Right lobe of liver (tissue), 6 donors: ENCODE data around the gene LRIT3. TPM values are rescaled to one million over a fixed set of nuclear protein-coding genes. Genes with fewer than 3 reads are reported as not detected.
A peak's percentile ranks its signal among the peaks of the same experiment; 100 is the strongest.

Experiments used
- ATAC-seq, 4 donors: fragments of 200-7000 bp; cut with Tn5 transposase; one replicate each; pipeline ENCODE4 v1.9.1; 2020; ENCODE audit warnings: mild to moderate bottlenecking in 4 of 4, moderate library complexity in 4 of 4
- DNase-seq, 3 donors: peaks; one replicate each; pipeline ENCODE4 v3.0.0-alpha.2; 2020
- H3K27ac ChIP-seq, 3 donors: fragments of 200-600 bp; one replicate each; pipeline ENCODE4 v1.8.0; 2022
- H3K27me3 ChIP-seq, 2 donors: fragments of 200-600 bp; one replicate each; pipeline ENCODE4 v1.8.0; 2022
- H3K36me3 ChIP-seq, 4 donors: fragments of 200-600 bp; sonication (generic) in 1 of 4; one replicate each; pipeline versions ENCODE4 v1.5.1 to v1.8.0; 2017 to 2022; ENCODE audit warnings: control low read depth in 1 of 4
- H3K4me1 ChIP-seq, 4 donors: fragments of 200-600 bp; sonication (generic) in 1 of 4; one replicate each; pipeline versions ENCODE4 v1.5.1 to v1.8.0; 2017 to 2022; ENCODE audit warnings: control low read depth in 1 of 4
- H3K4me3 ChIP-seq, 3 donors: fragments of 200-600 bp; one replicate each; pipeline ENCODE4 v1.8.0; 2022
- H3K9me3 ChIP-seq, 4 donors: fragments of 200-600 bp; sonication (generic) in 1 of 4; one replicate each; pipeline versions ENCODE4 v1.5.1 to v1.8.0; 2017 to 2022; ENCODE audit warnings: control low read depth in 1 of 4
- POLR2A ChIP-seq: fragments of 450-650 bp; IDR thresholded peaks from one replicate; pipeline ENCODE4 v1.6.1; 2017; ENCODE audit warnings: antibody characterized with exemption, mild to moderate bottlenecking
- WGBS: methylation state at CpG from one replicate; pipeline ENCODE4 v1.1.6; 2018; ENCODE audit warnings: low coverage, low lambda C conversion rate; ENCODE audit not compliant: insufficient coverage; ENCODE audit errors: missing lambda C conversion rate; 5-methylcytosine and 5-hydroxymethylcytosine counted together
- intact Hi-C, 2 donors: fragments of 100-400 bp; cut with DNase I; formaldehyde crosslinking; loops; one replicate each; pipeline versions ENCODE4 v1.11.2 to v1.14.1; 2022
- total RNA-seq, 6 experiments: library from RNA; depleted of rRNA in 2 of 6; stranded (reverse); fragments of >200 nt in 2 of 6; fragmentation: NEBNext Ultra II Directional in 3 of 6; extraction: Animal tissue kit (Norgen Biotek cat#: 25700) in 3 of 6; gene quantifications; one replicate each; pipeline versions ENCODE4 v1.1.0 to v1.2.4, GENCODE V29; 2016 to 2023
- TF ChIP-seq, protein P1 (sequence below), 4 donors: fragments of 200-600 bp in 3 of 4; fragments of 450-650 bp in 1 of 4; IDR thresholded peaks; one replicate each; pipeline versions ENCODE4 v1.5.1 to v1.8.0; 2016 to 2022; ENCODE audit warnings: antibody characterized with exemption in 4 of 4, mild to moderate bottlenecking in 2 of 4
- donor health status: DM: no; HTN: yes; CAD: no.
- donor health status: DM: no; HTN: no; CAD: no.
- donor health status: DM: no; HTN: no; CAD: no.
- donor health status: DM: no; HTN: yes; CAD: no.
- donor health status: DM: no; HTN: yes; CAD: no.

LRIT3 gene
- total RNA-seq, 6 experiments from 2014 or later, result 0.05 to 0.25 (median 0.15) TPM

DNA sequence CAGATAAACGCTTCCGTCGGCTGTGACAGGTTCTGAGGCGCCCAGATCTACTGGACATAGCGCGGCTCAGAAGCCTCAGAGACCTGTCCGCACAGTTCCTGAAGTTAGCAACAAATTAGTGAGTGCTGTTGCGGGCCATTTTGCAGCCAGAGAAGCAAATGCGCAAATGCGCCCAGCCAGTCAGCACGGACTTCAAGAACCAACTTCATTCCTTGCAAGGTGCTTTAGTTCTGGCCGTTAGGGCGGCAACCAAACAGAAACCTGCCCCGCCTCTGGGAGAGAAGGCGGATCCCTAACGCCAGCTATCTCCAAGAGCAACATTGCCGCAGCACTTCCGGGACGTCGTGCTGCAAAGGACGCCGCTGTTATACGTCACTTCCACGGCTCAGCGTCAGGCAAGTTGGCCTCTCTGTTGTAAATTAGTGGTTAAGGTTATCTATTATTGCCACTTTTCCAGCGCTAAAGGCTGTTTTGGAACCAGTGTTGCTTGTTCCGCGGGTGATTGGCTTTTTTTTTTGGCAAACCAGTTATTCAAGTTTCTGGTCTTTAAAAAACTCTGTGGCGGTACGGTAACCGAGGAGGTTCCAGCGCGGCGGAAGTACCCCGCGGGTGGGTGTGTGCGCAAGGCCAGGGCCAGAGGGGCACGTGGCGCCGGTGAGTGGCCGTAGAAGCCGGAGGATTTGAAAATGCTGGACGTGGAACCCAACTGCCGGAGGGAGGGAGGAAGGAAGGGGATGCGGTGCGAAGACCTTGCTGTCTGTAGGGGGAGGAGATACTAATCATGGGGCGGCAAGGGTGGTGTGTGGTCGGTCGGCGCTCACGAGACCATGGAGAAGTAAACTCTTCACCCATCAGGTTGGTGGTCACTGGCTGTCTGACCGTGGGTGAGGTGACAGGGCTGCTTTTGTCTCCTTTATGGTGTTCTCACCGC, 32.5 kb upstream of the LRIT3 start, which contains the start of gene GAR1:
TSS of gene GAR1 (plus strand) at position 612 of the 931 bp plus-strand sequence. CDS start 403 bp downstream, outside the sequence.
- no peaks in the 10 kb centered on the region for H3K9me3 ChIP-seq
- DNase-seq (peak; percentile 90 to 94 (median 94)), ATAC-seq (peak; percentile 99 to 100 (median 99))
- WGBS, result 0% methylated on average over 42 of the region's 53 CpGs
- no peak for TF ChIP-seq POLR2A
- TF ChIP-seq, protein P1, sequence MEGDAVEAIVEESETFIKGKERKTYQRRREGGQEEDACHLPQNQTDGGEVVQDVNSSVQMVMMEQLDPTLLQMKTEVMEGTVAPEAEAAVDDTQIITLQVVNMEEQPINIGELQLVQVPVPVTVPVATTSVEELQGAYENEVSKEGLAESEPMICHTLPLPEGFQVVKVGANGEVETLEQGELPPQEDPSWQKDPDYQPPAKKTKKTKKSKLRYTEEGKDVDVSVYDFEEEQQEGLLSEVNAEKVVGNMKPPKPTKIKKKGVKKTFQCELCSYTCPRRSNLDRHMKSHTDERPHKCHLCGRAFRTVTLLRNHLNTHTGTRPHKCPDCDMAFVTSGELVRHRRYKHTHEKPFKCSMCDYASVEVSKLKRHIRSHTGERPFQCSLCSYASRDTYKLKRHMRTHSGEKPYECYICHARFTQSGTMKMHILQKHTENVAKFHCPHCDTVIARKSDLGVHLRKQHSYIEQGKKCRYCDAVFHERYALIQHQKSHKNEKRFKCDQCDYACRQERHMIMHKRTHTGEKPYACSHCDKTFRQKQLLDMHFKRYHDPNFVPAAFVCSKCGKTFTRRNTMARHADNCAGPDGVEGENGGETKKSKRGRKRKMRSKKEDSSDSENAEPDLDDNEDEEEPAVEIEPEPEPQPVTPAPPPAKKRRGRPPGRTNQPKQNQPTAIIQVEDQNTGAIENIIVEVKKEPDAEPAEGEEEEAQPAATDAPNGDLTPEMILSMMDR (IDR thresholded peaks at IDR 0.05), result no peak
- H3K4me1 ChIP-seq, result peaks cover 0 to 11% (median 4%) of the 10 kb centered on the region in 4 donors
- no peaks in the 10 kb centered on the region for H3K27me3 ChIP-seq
- peak within 1 kb of the TSS; percentile 72 to 82 (median 80) for H3K4me3 ChIP-seq
- peak within 1 kb of the TSS; percentile 79 to 84 (median 79) for H3K27ac ChIP-seq
- intact Hi-C loops, result loop anchor here in 1 of 2 donors (10.0 kb wide), 1 partner anchor 121 kb away; no protein-coding TSS in a partner anchor
- H3K36me3 ChIP-seq, result peaks cover 0 to 12% (median 0%) of the 10 kb centered on the region in 4 donors

DNA sequence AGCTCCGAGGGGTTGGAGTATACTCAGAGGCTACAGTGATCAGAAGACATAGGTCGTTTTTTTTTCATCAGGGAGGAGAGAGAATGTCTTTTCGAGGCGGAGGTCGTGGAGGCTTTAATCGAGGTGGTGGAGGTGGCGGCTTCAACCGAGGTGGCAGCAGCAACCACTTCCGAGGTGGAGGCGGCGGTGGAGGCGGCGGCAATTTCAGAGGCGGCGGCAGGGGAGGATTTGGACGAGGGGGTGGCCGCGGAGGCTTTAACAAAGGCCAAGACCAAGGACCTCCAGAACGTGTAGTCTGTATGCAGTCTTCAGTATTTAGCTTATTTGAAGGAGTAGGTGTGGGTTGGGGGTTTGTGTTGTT, 31.8 kb upstream of the LRIT3 start:
- peaks cover 0 to 12% (median 0%) of the 10 kb centered on the region in 4 donors for H3K36me3 ChIP-seq
- no peak for ATAC-seq
- peak overlapping the region in 2 of 3 donors; percentile 79 to 84 for H3K27ac ChIP-seq
- H3K9me3 ChIP-seq, result no peaks in the 10 kb centered on the region
- DNase-seq, result peak in 1 of 3 donors; percentile 33
- H3K4me1 ChIP-seq, result peaks cover 0 to 11% (median 4%) of the 10 kb centered on the region in 4 donors
- intact Hi-C loops, result loop anchor here in 1 of 2 donors (10.0 kb wide), 1 partner anchor 121 kb away; no protein-coding TSS in a partner anchor
- WGBS, result 0% methylated on average over 18 of the region's 19 CpGs
- TF ChIP-seq POLR2A, result no peak
- TF ChIP-seq, protein P1 (IDR thresholded peaks at IDR 0.05), result no peak
- H3K4me3 ChIP-seq, result peak overlapping the region; percentile 72 to 82 (median 80)
- no peaks in the 10 kb centered on the region for H3K27me3 ChIP-seq

DNA sequence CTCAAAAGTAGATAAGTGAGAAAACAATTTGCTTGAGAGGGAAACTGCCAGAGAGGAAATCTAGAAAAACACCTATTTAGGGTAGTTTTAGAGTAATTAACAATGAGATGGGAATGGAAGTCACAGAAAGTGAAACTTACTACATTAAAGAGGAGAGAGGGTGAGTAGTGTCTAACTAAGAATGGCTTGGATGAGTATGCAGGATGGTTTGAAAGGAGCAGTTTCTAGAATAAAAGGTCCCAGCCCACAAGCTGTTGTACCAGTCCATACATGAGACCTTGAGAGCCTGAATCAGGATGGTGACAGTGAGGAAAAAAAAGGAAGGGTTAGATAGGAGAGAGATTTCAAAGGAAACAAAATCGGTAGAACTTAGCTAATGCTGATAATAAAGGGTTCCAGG, 31.0 kb upstream of the LRIT3 start:
- H3K4me3 ChIP-seq, result peak overlapping the region in 1 of 3 donors; percentile 72
- H3K27me3 ChIP-seq, result no peaks in the 10 kb centered on the region
- peaks cover 0 to 11% (median 4%) of the 10 kb centered on the region in 4 donors for H3K4me1 ChIP-seq
- peaks cover 0 to 12% (median 0%) of the 10 kb centered on the region in 4 donors for H3K36me3 ChIP-seq
- intact Hi-C loops, result loop anchor here in 1 of 2 donors (10.0 kb wide), 1 partner anchor 122 kb away; no protein-coding TSS in a partner anchor
- WGBS, result 53% methylated on average over 1 of the region's 1 CpG
- no peak for DNase-seq
- ATAC-seq, result no peak
- no peaks in the 10 kb centered on the region for H3K9me3 ChIP-seq
- TF ChIP-seq, protein P1 (IDR thresholded peaks at IDR 0.05), result no peak
- no peak overlapping the region for H3K27ac ChIP-seq

DNA sequence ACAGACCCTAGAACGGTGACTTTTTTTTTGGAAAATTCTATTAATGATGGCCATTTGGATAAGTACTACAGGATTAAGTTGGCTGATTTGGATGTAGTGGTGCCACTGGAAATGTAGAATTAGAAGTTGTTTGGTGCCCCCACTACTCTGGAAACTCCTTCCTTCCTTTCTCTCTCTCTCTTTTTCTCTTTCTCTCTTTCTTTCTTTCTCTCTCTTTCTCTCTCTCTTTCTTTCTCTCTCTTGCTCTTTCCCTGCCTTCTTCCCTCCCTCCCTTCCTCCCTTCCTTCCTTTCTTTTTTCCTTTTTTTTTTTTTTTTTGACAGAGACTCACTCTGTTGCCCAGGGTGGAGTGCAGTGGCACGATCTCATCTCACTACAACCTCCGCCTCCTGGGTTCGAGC, 29.6 kb upstream of the LRIT3 start:
- no peaks in the 10 kb centered on the region for H3K27me3 ChIP-seq
- no peak for TF ChIP-seq POLR2A
- TF ChIP-seq, protein P1 (IDR thresholded peaks at IDR 0.05), result no peak
- WGBS, result 100% methylated on average over 4 of the region's 4 CpGs
- H3K36me3 ChIP-seq, result peaks cover 0 to 24% (median 5%) of the 10 kb centered on the region in 4 donors
- DNase-seq (no peak), ATAC-seq (no peak)
- H3K27ac ChIP-seq, result no peak overlapping the region
- no peaks in the 10 kb centered on the region for H3K9me3 ChIP-seq
- intact Hi-C loops, result loop anchor here in 1 of 2 donors (10.0 kb wide), 1 partner anchor 123 kb away; no protein-coding TSS in a partner anchor
- no peak overlapping the region for H3K4me3 ChIP-seq
- peaks cover 0 to 11% (median 4%) of the 10 kb centered on the region in 4 donors for H3K4me1 ChIP-seq
